Measurements from ENCODE around the gene RETREG1.

The RETREG1 gene

DNA sequence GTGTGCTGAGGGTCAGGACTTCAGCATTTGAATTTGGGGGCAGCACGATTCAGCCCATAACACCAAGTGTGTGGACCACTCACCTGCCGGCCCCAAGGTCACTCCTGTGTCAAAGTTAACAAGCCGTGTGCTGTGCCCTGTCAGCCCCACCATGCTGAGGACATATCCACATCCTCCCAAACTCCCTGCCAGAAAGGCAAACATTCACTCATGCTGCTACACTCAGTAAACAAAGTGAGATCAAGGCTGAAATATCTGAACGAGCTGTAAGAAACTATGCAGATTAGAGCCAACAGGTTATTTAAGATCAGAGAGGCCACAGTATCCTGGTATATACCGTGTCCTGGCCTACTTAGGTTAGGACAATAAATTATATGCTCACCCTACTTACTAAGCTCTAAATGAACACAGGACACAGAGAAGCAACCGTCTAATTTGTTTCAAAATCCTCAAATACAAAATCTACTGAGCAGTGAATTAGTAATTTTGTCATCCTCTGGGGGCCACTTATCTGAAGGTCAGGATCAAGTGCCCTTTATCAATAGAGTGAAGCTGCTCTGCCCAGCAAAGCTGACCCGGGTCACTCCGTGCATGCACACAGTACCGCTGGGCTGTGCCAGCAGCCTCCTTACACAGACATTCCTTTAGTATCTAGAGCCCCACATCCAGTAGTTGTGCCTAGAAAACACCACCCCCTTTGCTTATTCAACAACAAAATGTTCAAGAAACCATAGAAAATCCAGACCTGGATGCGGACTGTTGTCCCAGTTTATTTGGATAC lies 28.2 kb downstream of the RETREG1 start:
- no peak for DNase-seq
- intact Hi-C loops (cut with DNase I) = no loop called here

DNA sequence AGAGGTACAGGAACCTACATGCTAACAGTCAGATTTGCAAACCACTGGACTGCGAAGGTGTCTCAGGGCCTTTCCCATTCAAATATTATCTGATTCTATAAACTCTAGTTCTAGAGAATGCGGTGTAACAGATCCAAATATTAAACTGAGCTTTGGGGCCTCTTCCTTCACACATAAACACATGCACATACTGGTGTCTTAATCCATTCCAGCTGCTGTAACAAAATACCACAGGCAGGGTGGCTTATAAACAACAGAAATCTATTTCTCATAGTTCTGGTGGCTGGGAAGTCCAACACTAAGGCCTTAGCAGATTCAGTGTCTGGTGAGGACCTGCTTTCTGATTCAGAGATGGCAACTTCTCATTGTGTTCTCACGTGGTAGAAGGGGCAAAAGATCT lies 30.2 kb downstream of the RETREG1 start:
- DNase-seq = no peak
- intact Hi-C loops (cut with DNase I) = no loop called here

DNA sequence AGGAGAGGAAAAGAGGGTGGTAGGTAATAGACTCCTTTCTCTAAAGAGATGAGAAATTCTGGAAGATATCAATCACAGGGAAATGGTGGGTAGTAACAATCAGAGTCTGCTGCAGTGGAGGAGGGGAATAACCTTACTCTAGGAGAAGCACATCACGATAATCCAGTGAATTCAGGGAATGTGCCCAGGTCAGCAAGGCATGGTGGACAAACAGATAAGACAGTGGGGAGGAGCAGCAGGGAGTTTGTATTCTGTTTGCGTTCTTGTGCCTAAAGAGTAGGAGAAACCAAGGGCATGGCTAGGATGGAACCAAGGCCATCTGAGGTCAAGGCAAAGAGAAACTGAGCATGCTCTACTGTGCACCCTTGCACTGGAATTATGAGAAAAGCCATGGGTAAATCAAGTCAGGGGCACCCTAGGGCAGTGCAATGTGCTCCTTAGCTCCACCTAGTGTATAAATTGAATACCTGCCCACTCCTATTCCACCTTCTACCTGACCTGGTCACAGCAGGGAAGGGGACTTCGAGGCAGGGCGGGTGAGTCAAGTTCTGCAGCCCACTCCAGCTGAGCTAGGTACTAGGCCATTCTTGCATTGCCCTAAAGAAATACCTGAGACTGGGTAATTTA lies 31.6 kb downstream of the RETREG1 start:
- intact Hi-C loops (cut with DNase I) = no loop called here

DNA sequence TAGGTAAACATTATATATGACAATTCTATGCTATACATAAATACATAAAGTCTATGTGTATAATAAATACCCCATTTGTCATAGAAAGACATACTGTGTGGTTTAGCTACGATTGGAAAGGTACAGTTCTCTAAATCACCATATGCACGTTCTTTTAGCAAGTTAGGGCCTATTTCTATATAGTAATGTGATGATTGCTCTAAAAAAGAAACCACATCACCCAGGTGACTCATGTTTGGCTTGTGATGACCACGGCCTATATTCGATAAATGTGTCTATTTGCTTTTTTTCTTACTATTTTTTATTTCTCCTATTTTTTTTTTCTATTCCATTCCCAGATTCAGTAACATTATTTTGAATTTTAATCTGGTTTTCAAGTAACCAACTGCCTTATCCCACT lies 34.7 kb downstream of the RETREG1 start:
- intact Hi-C loops (cut with DNase I) = no loop called here
- DNase-seq = no peak

More for the DNA sequence above, 31.6 kb downstream of the RETREG1 start:
- DNase-seq = no peak

DNA sequence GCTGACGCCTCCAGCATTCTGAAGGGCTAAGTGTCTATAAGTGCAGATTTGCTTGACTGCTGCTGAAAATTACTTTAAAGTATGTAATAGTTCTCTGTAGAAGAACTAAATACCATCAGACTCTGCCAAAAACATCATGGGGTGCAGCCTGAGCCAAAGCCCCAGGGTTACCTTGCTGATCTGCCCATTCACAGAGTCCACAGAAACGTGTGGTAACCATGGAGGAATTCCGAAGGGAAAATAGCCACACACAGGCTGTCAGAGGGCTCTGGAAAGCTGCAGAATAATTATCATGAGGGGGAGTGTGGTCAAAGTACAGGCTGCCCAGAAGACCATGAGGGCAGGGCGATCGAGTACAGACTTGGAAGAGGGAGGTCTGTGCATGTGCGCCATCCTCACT lies 36.4 kb downstream of the RETREG1 start:
- no peak for DNase-seq
- intact Hi-C loops (cut with DNase I) = no loop called here

DNA sequence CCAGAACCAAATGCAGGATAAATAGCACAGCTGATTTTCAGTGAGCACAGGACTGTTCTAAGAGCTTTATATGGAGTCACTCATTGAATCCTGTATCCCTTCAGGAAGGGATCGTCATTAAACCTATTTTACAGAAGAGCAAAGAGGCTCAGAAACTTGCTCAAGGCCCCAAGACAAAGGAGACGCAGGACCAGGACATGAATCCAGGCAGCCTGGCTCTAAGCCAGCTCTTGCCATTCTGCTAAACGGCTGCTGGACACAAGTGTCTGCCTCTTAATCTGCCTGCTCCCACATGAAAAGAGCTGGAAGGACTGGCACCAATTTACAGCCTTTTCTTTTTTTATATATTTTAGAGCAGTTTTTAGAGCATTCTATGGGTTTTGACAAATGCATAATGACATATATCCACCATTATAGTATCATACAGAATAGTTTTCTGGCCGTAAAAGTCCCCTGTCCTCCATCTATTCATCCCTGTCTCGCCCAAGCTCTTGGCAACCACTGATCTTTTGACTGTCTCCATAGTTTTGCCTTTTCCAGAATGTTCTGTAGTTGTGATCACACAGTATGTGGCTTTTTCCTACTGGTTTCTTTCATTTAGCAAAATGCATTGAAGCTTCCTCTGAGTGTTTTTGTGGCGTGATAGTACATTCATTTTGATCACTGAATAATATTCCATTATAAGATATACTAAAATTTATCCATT lies 37.5 kb downstream of the RETREG1 start:
- intact Hi-C loops (cut with DNase I) = loop anchor here (5.0 kb wide), 1 partner anchor 38 kb away; the partner anchor contains the start of gene RETREG1
- peak in 6 of 10 donors; percentile 51 to 91 (median 74) for DNase-seq

DNA sequence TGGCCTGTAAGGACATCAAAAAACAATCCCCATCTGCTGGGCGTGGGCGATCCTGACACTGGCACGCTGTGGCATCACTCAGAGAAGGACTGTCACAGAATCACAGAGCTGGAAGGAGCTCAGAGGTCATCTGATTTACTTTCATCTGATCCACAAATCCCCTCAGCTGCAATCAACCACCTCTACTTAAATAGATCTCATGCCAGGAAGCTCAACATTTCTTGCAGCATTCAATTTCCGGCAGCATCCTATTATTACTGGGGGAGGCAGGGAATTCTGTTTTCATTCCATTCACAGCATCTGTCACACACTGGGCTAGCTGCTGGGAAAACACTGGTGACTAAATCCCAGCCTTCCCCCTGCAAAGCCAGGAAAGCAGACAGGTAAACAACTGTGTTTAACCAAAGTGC lies 38.3 kb downstream of the RETREG1 start:
- peak in 5 of 10 donors; percentile 38 to 94 (median 61) for DNase-seq
- intact Hi-C loops (cut with DNase I) = loop anchor here (5.0 kb wide), 1 partner anchor 39 kb away; the partner anchor contains the start of gene RETREG1

DNA sequence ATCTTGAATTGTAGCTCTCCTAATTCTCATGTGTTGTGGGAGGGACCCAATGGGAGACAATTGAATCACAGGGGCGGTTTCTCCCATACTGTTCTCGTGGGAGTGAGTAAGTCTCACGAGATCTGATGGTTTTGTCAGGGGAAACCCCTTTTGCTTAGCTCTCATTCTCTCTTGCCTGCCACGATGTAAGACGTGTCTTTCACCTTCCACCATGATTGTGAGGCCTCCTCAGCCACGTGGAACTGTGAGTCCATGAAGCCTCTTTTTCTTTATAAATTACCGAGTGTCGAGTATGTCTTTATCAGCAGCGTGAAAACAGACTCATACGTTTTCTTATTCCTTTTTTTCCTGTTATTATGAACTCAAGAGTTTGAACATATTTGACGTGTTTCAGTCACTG lies 39.1 kb downstream of the RETREG1 start:
- intact Hi-C loops (cut with DNase I) = loop anchor here (5.0 kb wide), 1 partner anchor 40 kb away; the partner anchor contains the start of gene RETREG1
- DNase-seq = no peak

DNA sequence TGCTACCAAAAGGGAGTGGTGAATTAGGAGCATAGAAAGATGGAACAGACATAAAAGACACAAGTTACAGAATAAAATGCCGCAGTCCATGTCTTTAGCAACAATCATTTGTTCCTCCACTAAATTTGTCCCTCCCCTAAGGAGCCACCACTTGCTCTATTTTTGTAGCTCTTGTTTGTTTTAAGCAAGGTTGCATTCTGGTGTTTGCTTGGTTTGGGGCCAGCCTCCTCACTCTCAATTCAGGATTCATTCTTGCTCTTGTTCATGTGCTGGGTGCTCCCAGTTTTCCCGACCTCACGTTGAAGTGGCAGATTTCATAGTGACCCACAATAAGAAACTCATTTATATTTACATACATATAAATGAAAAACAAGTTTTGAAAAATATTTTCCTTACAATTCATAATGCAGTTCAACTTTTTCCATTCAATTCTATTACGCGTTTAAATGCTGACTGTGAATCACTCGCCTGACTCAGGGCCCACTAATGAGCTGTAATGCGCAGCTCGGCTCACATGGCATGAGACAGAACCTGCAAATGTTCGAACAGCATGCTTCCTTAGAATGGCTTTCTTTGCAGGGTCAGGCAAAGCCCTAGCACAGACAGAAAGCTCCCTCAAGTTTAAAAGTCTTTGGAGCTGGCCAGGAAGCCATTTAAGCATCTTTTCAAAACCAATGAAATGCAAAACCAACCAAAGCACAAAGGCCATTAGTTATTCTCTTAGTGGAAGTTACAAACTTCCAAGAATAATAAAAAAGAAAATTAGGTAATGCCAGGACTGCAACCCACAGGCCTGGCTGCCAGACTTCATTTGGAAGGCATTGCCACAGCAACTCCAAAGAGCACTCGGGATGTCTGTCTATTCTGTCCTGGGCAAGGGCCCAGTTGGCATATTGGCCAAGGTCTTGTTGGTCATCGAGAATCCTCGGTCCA lies 41.7 kb downstream of the RETREG1 start:
- intact Hi-C loops (cut with DNase I) = loop anchor here (5.0 kb wide), 1 partner anchor 42 kb away; the partner anchor contains the start of gene RETREG1
- DNase-seq = peak in 7 of 10 donors; percentile 41 to 92 (median 75)

DNA sequence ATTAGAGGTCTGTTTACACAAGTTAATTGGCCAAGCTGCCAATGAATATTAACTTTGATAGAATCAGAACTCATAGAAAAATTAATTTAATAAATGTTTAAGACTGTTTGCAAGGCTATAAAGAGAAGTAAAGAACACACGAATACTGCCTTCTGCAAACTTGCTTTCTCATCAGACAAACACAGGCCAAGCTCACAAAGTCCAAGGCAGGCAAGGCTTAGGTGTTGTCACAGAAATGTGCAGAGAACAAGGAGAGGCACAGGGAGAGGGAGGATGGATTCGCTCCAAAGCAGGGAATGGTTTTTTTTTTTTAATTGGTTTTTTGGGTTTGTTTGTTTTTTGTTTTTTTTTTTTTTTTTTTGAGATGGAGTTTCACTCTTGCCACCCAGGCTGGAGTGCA lies 43.4 kb downstream of the RETREG1 start:
- intact Hi-C loops (cut with DNase I) = no loop called here
- DNase-seq = no peak

DNA sequence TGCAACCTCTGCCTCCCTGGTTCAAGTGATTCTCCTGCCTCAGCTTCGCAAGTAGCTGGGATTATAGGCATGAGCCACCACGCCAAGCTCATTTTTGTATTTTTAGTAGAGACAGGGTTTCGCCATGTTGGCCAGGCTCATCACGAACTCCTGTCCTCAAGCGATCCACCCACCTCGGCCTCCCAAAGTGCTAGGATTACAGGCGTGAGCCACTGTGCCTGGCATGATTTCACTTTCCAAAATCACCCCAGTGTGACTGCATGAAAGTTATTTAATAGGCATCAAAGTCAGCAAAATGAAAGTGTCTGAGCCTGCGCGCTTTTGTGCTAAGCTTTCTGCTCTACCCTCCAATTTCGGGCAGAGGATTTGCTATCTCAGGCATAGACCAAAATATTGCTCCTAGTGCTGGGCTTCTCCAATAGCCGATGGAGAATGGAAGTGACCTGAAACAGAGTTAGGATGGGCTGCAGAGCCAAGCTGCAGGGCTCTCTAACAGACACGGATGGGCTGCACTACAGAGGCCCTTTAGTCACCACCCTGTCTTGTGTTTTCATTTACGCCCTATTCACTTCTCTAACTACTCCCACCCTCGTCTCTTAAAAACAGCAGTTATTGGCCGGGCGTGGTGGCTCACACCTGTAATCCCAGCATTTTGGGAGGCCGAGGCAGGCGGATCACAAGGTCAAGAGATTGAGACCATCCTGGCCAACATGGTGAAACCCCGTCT lies 44.3 kb downstream of the RETREG1 start:
- peak in 1 of 10 donors; percentile 79 for DNase-seq
- intact Hi-C loops (cut with DNase I) = no loop called here

DNA sequence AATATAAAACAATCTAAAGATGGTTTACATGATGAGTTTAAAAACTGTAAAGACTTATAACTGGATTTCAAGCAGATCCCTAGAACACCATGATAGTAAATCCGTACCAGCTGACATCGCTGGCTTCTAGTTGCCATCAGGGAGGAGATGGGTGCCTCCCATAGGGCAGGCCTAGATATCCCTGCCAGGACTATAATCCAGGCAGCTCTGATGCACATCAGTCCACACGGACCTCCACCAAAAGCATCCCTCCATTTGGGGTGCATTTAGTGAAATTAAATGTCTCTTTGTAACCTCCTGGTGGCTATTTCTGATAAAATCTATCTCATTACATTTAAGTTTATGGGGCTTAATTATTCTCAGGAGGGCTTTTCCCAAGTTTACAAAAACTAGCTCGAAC lies 45.8 kb downstream of the RETREG1 start:
- no peak for DNase-seq
- intact Hi-C loops (cut with DNase I) = no loop called here

DNA sequence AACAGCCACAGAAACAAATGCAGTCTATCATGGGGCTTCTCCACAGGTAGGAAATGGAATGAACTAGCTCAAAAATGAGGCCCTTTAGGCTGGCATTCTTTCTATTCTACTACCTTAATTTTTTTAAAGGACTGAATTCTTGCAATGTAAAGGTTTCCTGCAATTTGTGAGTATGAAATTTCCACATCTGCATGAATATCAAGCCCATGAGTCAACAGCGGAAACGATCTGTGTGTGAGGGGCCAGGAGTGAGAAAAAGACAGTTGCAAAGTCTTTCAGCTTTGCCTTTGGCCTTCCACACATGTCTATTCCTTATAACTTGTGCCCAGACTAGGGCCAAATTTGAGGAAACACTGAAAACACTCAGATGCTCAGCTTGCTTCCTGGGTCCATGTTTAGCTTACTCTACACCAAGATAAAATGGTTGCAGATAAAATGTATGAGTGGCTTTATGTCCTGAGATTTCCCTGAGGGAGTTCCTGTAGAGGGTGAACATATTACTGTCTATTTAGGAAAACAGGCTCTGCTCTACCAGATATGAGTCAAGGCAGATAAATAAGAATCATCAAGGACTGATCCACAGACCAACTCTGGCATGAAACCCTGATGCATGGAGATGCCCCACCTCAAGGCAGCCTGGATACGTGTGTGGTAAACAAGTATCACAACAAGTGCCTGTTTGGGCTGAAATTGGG lies 46.5 kb downstream of the RETREG1 start:
- intact Hi-C loops (cut with DNase I) = no loop called here

DNA sequence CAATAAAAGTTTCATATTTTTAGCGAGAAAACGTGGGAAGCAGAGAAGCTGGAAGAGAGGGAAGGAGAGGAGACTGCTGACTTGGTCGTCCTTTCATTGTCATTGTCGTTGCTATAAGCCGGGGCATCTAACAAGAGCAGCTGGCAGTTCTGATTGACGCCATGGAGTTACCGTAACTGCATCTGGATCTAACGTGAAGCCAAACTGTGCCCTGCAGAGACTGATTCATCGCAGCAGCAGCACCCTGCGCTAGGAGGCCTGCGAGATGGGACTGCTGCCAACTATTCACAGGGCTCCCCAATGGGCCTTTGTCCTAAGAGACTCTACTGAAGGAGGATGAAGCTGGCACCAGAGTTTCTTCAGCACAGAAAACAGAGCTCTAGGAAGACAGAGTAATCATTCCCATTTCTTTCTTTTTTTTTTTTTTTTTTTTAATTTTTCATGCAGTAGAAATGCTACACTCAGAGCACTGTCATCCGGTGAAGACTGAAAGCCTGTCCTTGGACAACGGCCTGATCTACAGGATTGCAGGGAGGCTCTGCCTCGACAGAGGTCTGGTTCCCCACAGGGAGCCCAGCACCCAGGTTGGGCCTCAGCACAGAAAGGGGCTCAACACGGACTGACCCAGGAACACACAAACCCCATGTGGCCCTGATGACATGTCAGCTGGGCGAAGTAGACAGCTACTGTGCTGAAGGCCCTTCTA lies 47.8 kb downstream of the RETREG1 start:
- DNase-seq = peak; percentile 81 to 99 (median 92)
- intact Hi-C loops (cut with DNase I) = no loop called here

More for the DNA sequence above, 46.5 kb downstream of the RETREG1 start:
- no peak for DNase-seq

DNA sequence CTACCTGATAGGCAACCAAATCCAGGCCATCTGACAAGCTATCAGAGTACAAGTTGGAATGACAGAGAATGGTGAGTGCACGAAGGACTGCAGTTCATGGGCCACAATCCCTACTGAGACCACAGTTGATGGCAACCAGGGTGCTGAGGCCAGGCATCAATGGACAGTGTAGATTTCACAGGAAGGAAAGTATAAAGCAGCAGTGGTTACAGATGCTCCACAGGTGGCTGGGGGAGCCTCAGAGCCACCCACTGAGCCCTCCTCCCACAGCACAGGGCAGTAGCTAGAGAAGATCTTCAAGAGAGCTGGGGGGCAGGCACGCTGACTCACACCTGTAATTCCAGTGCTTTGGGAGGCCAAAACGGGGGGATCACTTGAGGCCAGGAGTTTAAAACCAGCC lies 49.4 kb downstream of the RETREG1 start:
- no peak for DNase-seq
- intact Hi-C loops (cut with DNase I) = no loop called here

DNA sequence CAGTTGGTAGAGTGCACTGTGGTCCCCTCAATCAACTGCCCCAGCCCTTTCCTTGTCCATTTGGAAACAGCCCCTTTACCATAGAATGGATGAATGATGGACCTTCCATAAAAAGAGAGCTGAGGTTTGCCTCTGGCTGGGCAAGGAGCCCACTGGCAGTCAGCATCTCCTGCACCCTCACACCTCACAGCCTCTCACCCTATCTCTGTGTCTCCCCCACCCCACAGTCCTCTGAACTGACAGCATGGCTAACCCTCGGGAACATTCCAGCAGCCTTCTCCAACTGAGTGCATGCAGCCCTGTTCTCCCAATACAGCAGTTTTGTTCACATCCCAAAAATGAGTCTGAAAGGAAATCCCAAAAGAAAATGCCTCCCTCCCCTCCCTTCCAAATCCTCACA lies 51.7 kb downstream of the RETREG1 start:
- DNase-seq = no peak
- intact Hi-C loops (cut with DNase I) = no loop called here

DNA sequence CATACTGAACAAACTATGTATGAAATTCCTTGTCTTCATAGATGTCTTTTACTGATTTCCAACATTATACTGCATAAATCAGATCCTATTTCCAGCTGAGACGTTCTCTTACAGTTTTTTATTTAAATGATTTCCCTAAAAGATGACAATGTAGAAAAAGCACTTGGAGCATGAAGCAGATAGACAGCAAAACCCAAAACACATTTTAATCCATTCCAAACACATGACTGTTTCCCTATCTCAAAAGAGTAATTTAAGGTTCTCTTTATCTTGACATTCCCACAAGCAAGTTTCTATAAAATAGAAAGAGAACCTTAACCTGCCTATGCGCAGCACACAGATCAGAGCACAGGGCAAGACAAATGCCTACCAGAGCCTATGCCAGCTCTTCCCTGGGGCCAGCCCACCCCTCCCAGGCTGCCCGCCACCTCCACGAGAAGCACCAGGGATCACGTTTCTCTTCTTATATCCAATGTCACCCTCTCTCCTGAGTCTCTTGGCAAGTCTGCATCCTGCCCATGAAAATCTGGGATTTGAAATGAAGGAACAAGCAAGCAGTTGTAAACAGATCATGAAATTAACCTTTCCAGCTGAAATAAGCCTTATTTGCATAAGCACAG lies 52.4 kb downstream of the RETREG1 start:
- intact Hi-C loops (cut with DNase I) = no loop called here
- DNase-seq = no peak

DNA sequence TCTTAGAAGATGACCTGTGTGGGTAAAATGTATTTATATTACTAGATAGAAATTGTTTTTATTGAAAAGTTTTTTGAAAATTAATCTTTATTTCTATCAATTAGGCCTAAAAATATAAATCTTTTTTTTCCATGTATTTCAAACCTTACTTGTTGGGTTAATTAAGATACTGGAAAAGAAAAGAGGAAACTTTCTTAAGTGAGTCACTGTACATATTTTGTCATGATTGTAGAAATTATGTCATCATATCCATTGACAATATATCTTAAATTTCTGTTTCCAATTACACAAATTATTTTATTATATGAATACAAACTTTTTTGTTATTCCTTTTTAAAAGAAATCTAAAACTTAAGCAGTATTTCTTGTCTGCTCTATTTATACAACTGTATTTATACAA lies 53.1 kb downstream of the RETREG1 start:
- no peak for DNase-seq
- intact Hi-C loops (cut with DNase I) = no loop called here
